ENCODE data around the gene GLIPR2.

DNA sequence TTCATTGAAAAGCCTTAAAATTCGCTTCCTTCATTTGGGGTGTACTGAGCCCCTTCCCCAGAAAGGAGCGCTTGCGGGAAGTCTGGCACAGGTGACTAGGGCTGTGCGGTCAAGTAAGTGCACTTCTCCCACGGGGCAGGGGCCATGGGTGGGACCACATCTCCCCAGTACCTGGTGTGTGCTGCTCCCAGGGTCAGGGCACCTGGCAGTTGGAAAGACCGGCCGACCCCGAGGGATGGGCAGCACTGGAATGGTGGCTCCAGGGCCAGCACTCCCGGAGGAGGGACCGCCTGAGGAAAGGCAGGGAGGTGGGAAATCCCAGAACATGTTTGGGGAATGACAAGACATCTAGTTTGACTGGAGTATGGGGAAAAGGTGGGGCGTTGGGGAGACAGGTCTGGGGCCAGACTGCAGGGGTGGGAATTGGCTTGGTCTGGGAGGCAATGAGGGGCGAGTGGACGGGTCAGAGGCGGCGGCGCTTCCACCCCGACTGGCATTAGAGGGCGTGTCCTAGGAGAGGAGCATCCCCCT is 727 bp upstream of the GLIPR2 start:
- TF ChIP-seq, protein P1, sequence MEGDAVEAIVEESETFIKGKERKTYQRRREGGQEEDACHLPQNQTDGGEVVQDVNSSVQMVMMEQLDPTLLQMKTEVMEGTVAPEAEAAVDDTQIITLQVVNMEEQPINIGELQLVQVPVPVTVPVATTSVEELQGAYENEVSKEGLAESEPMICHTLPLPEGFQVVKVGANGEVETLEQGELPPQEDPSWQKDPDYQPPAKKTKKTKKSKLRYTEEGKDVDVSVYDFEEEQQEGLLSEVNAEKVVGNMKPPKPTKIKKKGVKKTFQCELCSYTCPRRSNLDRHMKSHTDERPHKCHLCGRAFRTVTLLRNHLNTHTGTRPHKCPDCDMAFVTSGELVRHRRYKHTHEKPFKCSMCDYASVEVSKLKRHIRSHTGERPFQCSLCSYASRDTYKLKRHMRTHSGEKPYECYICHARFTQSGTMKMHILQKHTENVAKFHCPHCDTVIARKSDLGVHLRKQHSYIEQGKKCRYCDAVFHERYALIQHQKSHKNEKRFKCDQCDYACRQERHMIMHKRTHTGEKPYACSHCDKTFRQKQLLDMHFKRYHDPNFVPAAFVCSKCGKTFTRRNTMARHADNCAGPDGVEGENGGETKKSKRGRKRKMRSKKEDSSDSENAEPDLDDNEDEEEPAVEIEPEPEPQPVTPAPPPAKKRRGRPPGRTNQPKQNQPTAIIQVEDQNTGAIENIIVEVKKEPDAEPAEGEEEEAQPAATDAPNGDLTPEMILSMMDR (IDR thresholded peaks at IDR 0.05) = no peak
- TF ChIP-seq POLR2A (IDR thresholded peaks at IDR 0.05) = no peak

All from heart left ventricle (tissue), 13 donors.